HEK293T (cell line): ENCODE data around the gene CENPM.

Source experiments
- CTCF ChIA-PET: fragments of 350-600 bp; formaldehyde crosslinking; extraction: SDS; loops from one replicate; lab custom pipeline; 2021; ENCODE audit warnings: antibody characterized with exemption, inconsistent platforms; lab: Yijun Ruan, JAX
- POLR2A ChIA-PET: fragments of 350-600 bp; formaldehyde crosslinking; extraction: SDS; loops from one replicate; lab custom pipeline; 2020; ENCODE audit warnings: antibody characterized with exemption, inconsistent platforms; lab: Yijun Ruan, JAX
- DNase-seq: peaks from one replicate; pipeline ENCODE4 v3.0.0; 2012; ENCODE audit warnings: mixed read lengths; ENCODE audit errors: extremely low spot score
- ARNT ChIP-seq: fragments of 450-650 bp; IDR thresholded peaks from 2 replicates; pipeline ENCODE4 v1.6.1; 2017; ENCODE audit warnings: mild to moderate bottlenecking
- BHLHE40 ChIP-seq: fragments of 450-650 bp; IDR thresholded peaks from 2 replicates; pipeline ENCODE4 v1.6.1; 2016; ENCODE audit warnings: mild to moderate bottlenecking, moderate library complexity, borderline replicate concordance
- CTBP1 ChIP-seq: fragments of 450-650 bp; IDR thresholded peaks from 2 replicates; pipeline ENCODE4 v1.6.1; 2016; ENCODE audit warnings: borderline replicate concordance
- ELF4 ChIP-seq: fragments of 450-650 bp; IDR thresholded peaks from 2 replicates; pipeline ENCODE4 v1.6.1; 2017; ENCODE audit warnings: antibody characterized with exemption
- FOXK2 ChIP-seq: fragments of 450-650 bp; IDR thresholded peaks from 2 replicates; pipeline ENCODE4 v1.6.1; 2016; ENCODE audit warnings: mild to moderate bottlenecking
- FOXM1 ChIP-seq: fragments of 450-650 bp; IDR thresholded peaks from 2 replicates; pipeline ENCODE4 v1.6.1; 2017; ENCODE audit warnings: mild to moderate bottlenecking, borderline replicate concordance
- HDGF ChIP-seq: fragments of 450-650 bp; IDR thresholded peaks from 2 replicates; pipeline ENCODE4 v1.6.1; 2017; ENCODE audit warnings: antibody characterized with exemption, borderline replicate concordance
- L3MBTL2 ChIP-seq: fragments of 450-650 bp; conservative IDR thresholded peaks from 2 replicates; pipeline ENCODE4 v1.6.1; 2016; ENCODE audit warnings: mild to moderate bottlenecking
- LEF1 ChIP-seq: fragments of 450-650 bp; IDR thresholded peaks from 2 replicates; pipeline ENCODE4 v1.6.1; 2017; ENCODE audit warnings: mild to moderate bottlenecking, borderline replicate concordance
- NFRKB ChIP-seq: fragments of 450-650 bp; IDR thresholded peaks from 2 replicates; pipeline ENCODE4 v1.6.1; 2016; ENCODE audit warnings: mild to moderate bottlenecking, moderate library complexity
- PKNOX1 ChIP-seq: fragments of 450-650 bp; IDR thresholded peaks from 2 replicates; pipeline ENCODE4 v1.6.1; 2016
- SP1 ChIP-seq: fragments of 450-650 bp; IDR thresholded peaks from 2 replicates; pipeline ENCODE4 v1.6.1; 2017
- SUZ12 ChIP-seq: fragments of 450-650 bp; IDR thresholded peaks from 2 replicates; pipeline ENCODE4 v1.6.1; 2016; ENCODE audit warnings: mild to moderate bottlenecking
- TARDBP ChIP-seq: fragments of 450-650 bp; IDR thresholded peaks from 2 replicates; pipeline ENCODE4 v1.6.1; 2016
- ZNF384 ChIP-seq: fragments of 450-650 bp; IDR thresholded peaks from 2 replicates; pipeline ENCODE4 v1.6.1; 2016

The CENPM gene

GRCh38 chr22:41943661-41944209 is 3.2 kb downstream of the CENPM start:
- no peak for DNase-seq
- ChIA-PET CTCF (no interaction called here), POLR2A (no interaction called here)
- TF ChIP-seq LEF1 (no peak), PKNOX1 (no peak), SUZ12 (no peak), NFRKB (no peak)

GRCh38 chr22:41940832-41941765 is 5.9 kb downstream of the CENPM start:
- no peak for TF ChIP-seq HDGF
- no peak for TF ChIP-seq ZNF384
- DNase-seq = peak; percentile 76
- ChIA-PET CTCF (interaction anchor here (0.6 to 2.1 kb wide), 11 partner anchors 14 to 244 kb away, joined by 3 to 15 read pairs (median 3); partner anchors contain the start of genes SREBF2 and TNFRSF13C), POLR2A (interaction anchor here (0.7 to 1.7 kb wide), 3 partner anchors 13 to 274 kb away, joined by 3 to 4 read pairs (median 3); partner anchors contain the start of gene CCDC134)

- no peak for TF ChIP-seq ARNT
- no peak for TF ChIP-seq L3MBTL2
- no peak for TF ChIP-seq HDGF
- TF ChIP-seq BHLHE40 = no peak
- no peak for TF ChIP-seq ELF4
- TF ChIP-seq FOXM1 = no peak
- no peak for TF ChIP-seq ZNF384
- TF ChIP-seq TARDBP = no peak
- TF ChIP-seq FOXK2 = no peak
- no peak for TF ChIP-seq PKNOX1
- TF ChIP-seq SP1 = no peak
- no peak for TF ChIP-seq SUZ12
- no peak for TF ChIP-seq NFRKB
- DNase-seq = no peak
- CTCF ChIA-PET = interaction anchor here (0.8 to 2.1 kb wide), 5 partner anchors 14 to 243 kb away, joined by 3 to 15 read pairs (median 7); partner anchors contain the start of gene TNFRSF13C
- POLR2A ChIA-PET = interaction anchor here (0.7 to 1.7 kb wide), 3 partner anchors 12 to 140 kb away, joined by 3 to 4 read pairs (median 4); partner anchors contain the start of gene CCDC134
Observed at GRCh38 chr22:41939981-41940831, 6.7 kb downstream of the CENPM start.

- DNase-seq = no peak
- CTCF ChIA-PET = no interaction called here
- POLR2A ChIA-PET = interaction anchor here (1.1 kb wide), 1 partner anchor 10 kb away, joined by 6 read pairs; the partner anchor contains the start of gene CENPM
- no peak for TF ChIP-seq FOXK2
- TF ChIP-seq BHLHE40 = no peak
- no peak for TF ChIP-seq CTBP1
- no peak for TF ChIP-seq FOXM1
Observed at GRCh38 chr22:41936894-41937169, 10.1 kb downstream of the CENPM start.

GRCh38 chr22:41935509-41935908 is 11.4 kb downstream of the CENPM start:
- CTCF ChIA-PET = no interaction called here
- TF ChIP-seq ZNF384 = no peak

GRCh38 chr22:41935015-41935351 is 12.0 kb downstream of the CENPM start:
- CTCF ChIA-PET = interaction anchor here (1.3 kb wide), 1 partner anchor 10 kb away, joined by 4 read pairs; no protein-coding TSS in a partner anchor
- no peak for TF ChIP-seq HDGF
- TF ChIP-seq SUZ12 = no peak
- no peak for DNase-seq
- POLR2A ChIA-PET = interaction anchor here (1.0 kb wide), 1 partner anchor 12 kb away, joined by 4 read pairs; the partner anchor contains the start of gene CENPM

More at GRCh38 chr22:41935509-41935908, 11.4 kb downstream of the CENPM start:
- POLR2A ChIA-PET = interaction anchor here (1.1 kb wide), 1 partner anchor 11 kb away, joined by 6 read pairs; the partner anchor contains the start of gene CENPM
- no peak for DNase-seq
